Upper lobe of left lung (tissue), 6 donors: ENCODE measurements around the gene ERFE. TPM values are rescaled to one million over a fixed set of nuclear protein-coding genes. Genes with fewer than 3 reads are reported as not detected.

Experiments used
- ATAC-seq, 2 donors: fragments of 200-7000 bp; cut with Tn5 transposase; one replicate each; pipeline ENCODE4 v1.9.1; 2022; ENCODE audit warnings: mild to moderate bottlenecking in 2 of 2, moderate library complexity in 2 of 2; ENCODE audit not compliant: low FRiP score in 2 of 2
- DNase-seq, 2 donors: peaks; one replicate each; pipeline ENCODE4 v3.0.0-alpha.2; 2019 to 2020
- H3K27ac ChIP-seq, 4 donors: fragments of 200-600 bp; sonication (generic); one replicate each; pipeline ENCODE4 v1.5.1; 2016 to 2019
- H3K27me3 ChIP-seq, 4 donors: fragments of 200-600 bp; sonication (generic); one replicate each; pipeline ENCODE4 v1.5.1; 2017 to 2019
- H3K36me3 ChIP-seq, 4 donors: fragments of 200-600 bp; sonication (generic); one replicate each; pipeline ENCODE4 v1.5.1; 2016 to 2019
- H3K4me1 ChIP-seq, 4 donors: fragments of 200-600 bp; sonication (generic); one replicate each; pipeline ENCODE4 v1.5.1; 2018 to 2019
- H3K4me3 ChIP-seq, 4 donors: fragments of 200-600 bp; sonication (generic); one replicate each; pipeline ENCODE4 v1.5.1; 2017 to 2019; ENCODE audit warnings: mild to moderate bottlenecking in 2 of 4, moderate library complexity in 1 of 4
- H3K9me3 ChIP-seq, 4 donors: fragments of 200-600 bp; sonication (generic); one replicate each; pipeline ENCODE4 v1.5.1; 2018 to 2019
- EP300 ChIP-seq, 4 donors: sonication (generic); formaldehyde crosslinking; IDR thresholded peaks; one replicate each; pipeline ENCODE4 v1.5.1; 2017; ENCODE audit warnings: antibody characterized with exemption in 4 of 4, control low read depth in 2 of 4
- POLR2A ChIP-seq, 4 donors: fragments of 450-650 bp; IDR thresholded peaks; one replicate each; pipeline ENCODE4 v1.5.1; 2016 to 2017; ENCODE audit warnings: antibody characterized with exemption in 4 of 4, mild to moderate bottlenecking in 2 of 4
- POLR2AphosphoS5 ChIP-seq, 2 donors: sonication (generic); formaldehyde crosslinking; IDR thresholded peaks; one replicate each; pipeline ENCODE4 v1.5.1; 2017; ENCODE audit warnings: antibody characterized with exemption in 2 of 2
- WGBS, 2 donors: methylation state at CpG; one replicate each; pipeline ENCODE4 v1.1.5; 2017 to 2018; 5-methylcytosine and 5-hydroxymethylcytosine counted together
- total RNA-seq, 6 donors: library from RNA; depleted of rRNA in 4 of 6; stranded (reverse); fragments of >200 nt in 4 of 6; gene quantifications; one replicate each; pipeline versions ENCODE4 v1.1.0 to v1.2.1, GENCODE V29; 2016 to 2021
- TF ChIP-seq, protein P1 (sequence below), 6 experiments: fragments of 450-650 bp in 4 of 6; fragments of 200-600 bp in 2 of 6; sonication (generic) in 2 of 6; IDR thresholded peaks; one replicate each; pipeline ENCODE4 v1.5.1; 2016 to 2019; ENCODE audit warnings: antibody characterized with exemption in 6 of 6
- donor health status: DM: no; HTN: no; CAD: no; lungs with moderate emphysema.
- donor health status: DM: no; HTN: yes; CAD: no; lungs with severe emphysema.

Gene ERFE
- total RNA-seq, 6 donors from 2014 or later = 0.30 to 1.1 (median 0.43) TPM; not detected in 3

DNA sequence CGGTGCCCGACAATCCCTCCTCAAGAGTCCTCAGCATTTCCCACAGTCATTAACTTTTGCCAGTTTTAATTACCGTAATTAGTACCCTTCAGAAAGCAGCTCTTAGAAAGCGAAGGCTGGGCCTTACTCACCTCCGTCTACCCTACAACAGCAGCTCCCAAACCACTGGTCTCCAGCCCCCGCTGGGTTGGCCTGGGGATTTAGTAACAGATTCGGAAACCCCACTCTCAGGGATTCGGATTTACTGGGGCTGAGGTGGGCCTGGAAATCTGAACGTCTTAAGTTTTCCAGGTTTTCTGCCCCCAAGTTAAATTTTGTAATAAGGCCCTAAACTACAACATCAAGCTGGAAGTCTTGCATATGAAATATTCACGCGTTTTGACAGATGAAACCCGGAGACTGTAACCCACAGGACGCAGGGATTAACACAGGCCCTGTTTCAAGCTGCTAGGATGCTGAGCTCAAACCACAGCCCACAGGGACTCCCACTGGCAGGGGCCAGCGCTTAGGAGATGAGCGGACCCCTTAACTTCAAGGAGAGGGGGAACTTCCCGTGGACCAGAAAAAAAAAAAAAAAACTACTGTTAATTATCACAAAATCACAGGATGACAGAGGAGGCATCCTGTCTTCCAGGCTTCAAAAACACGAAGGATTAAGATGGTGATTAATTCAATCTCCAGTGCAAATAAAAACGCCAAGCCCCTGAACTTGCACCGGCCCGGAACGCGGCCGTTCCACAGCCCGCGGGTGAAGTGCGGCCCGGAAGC, 43.7 kb downstream of the ERFE start:
- Histone ChIP-seq H3K27ac (peak overlapping the region; percentile 91 to 97 (median 94)), H3K9me3 (no peaks in the 10 kb centered on the region), H3K27me3 (no peaks in the 10 kb centered on the region), H3K4me1 (peaks cover 24 to 48% (median 31%) of the 10 kb centered on the region in 4 donors), H3K36me3 (no peaks in the 10 kb centered on the region), H3K4me3 (peak overlapping the region; percentile 64 to 93 (median 74))
- DNase-seq (no peak), ATAC-seq (no peak)
- 11 to 12% methylated on average over 25 to 27 of the region's 27 CpGs for WGBS, 2 donors
- TF ChIP-seq POLR2A (IDR thresholded peaks at IDR 0.05) (no peak), EP300 (IDR thresholded peaks at IDR 0.05) (no peak), POLR2AphosphoS5 (IDR thresholded peaks at IDR 0.05) (no peak)
- TF ChIP-seq, protein P1, sequence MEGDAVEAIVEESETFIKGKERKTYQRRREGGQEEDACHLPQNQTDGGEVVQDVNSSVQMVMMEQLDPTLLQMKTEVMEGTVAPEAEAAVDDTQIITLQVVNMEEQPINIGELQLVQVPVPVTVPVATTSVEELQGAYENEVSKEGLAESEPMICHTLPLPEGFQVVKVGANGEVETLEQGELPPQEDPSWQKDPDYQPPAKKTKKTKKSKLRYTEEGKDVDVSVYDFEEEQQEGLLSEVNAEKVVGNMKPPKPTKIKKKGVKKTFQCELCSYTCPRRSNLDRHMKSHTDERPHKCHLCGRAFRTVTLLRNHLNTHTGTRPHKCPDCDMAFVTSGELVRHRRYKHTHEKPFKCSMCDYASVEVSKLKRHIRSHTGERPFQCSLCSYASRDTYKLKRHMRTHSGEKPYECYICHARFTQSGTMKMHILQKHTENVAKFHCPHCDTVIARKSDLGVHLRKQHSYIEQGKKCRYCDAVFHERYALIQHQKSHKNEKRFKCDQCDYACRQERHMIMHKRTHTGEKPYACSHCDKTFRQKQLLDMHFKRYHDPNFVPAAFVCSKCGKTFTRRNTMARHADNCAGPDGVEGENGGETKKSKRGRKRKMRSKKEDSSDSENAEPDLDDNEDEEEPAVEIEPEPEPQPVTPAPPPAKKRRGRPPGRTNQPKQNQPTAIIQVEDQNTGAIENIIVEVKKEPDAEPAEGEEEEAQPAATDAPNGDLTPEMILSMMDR (IDR thresholded peaks at IDR 0.05) = no peak

GRCh38 chr2:238203094-238203972, 44.6 kb downstream of the ERFE start, which contains the start of gene ILKAP:
ILKAP (minus strand) TSS chr2:238203695; CDS start chr2:238203553, 142 bp downstream.
- 0% methylated on average over 6 to 54 of the region's 126 CpGs for whole genome bisulfite sequencing, 2 donors
- ATAC-seq = peak; percentile 96 to 98
- no peaks in the 10 kb centered on the region for H3K27me3 ChIP-seq

GRCh38 chr2:238203973-238204683, 45.4 kb downstream of the ERFE start:
- no peak for TF ChIP-seq EP300 (IDR thresholded peaks at IDR 0.05)
- peaks cover 24 to 37% (median 31%) of the 10 kb centered on the region in 4 donors for H3K4me1 ChIP-seq
- H3K9me3 ChIP-seq = no peaks in the 10 kb centered on the region
- peak overlapping the region; percentile 91 to 97 (median 94) for H3K27ac ChIP-seq
- H3K36me3 ChIP-seq = no peaks in the 10 kb centered on the region
- peak overlapping the region; percentile 24 to 93 (median 74) for H3K4me3 ChIP-seq
- ATAC-seq (no peak), DNase-seq (no peak)
- 49 to 66% methylated on average over 6 to 18 of the region's 18 CpGs for WGBS, 2 donors
- no peaks in the 10 kb centered on the region for H3K27me3 ChIP-seq

More at GRCh38 chr2:238203094-238203972, 44.6 kb downstream of the ERFE start, which contains the start of gene ILKAP:
- H3K4me1 ChIP-seq = peaks cover 24 to 45% (median 31%) of the 10 kb centered on the region in 4 donors
- no peaks in the 10 kb centered on the region for H3K9me3 ChIP-seq
- peak; percentile 93 to 99 for DNase-seq
- H3K36me3 ChIP-seq = no peaks in the 10 kb centered on the region
- H3K4me3 ChIP-seq = peak within 1 kb of the TSS; percentile 64 to 93 (median 74)
- H3K27ac ChIP-seq = peak within 1 kb of the TSS; percentile 91 to 97 (median 94)
- TF ChIP-seq, protein P1 (IDR thresholded peaks at IDR 0.05) = peak in 1 of 6 experiments; percentile 31
- peak in 3 of 4 donors; percentile 60 to 95 (median 92) for TF ChIP-seq POLR2A (IDR thresholded peaks at IDR 0.05)
- no peak for TF ChIP-seq EP300 (IDR thresholded peaks at IDR 0.05)
- TF ChIP-seq POLR2AphosphoS5 (IDR thresholded peaks at IDR 0.05) = peak; percentile 30 to 59

DNA sequence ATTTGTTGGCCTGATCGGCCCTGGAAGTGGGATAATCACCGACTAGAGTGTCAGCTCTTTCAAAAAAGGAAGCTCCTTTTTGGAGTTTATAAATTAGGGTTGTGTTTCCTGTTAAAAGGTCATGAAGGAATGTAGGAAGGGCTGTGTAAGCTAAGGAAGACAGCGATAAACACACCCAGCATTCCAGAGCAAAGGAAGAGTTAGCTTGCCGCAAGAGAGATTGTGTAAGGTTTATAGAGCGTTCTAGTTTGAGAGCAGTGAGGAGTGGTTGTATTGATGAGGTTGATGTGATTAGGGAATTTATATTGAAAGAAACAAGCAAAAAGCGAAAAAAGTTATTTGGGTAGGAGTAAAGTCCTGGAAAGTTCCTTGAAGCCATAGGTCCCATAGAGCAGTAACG, 48.2 kb downstream of the ERFE start:
- TF ChIP-seq, protein P1 (IDR thresholded peaks at IDR 0.05) = no peak
- no peak for TF ChIP-seq POLR2AphosphoS5 (IDR thresholded peaks at IDR 0.05)
- TF ChIP-seq EP300 (IDR thresholded peaks at IDR 0.05) = no peak
- no peak for TF ChIP-seq POLR2A (IDR thresholded peaks at IDR 0.05)

More for the DNA sequence above, 48.2 kb downstream of the ERFE start:
- DNase-seq (no peak), ATAC-seq (no peak)
- Histone ChIP-seq H3K36me3 (no peaks in the 10 kb centered on the region), H3K4me3 (no peak overlapping the region), H3K27me3 (no peaks in the 10 kb centered on the region), H3K9me3 (no peaks in the 10 kb centered on the region), H3K27ac (peak overlapping the region in 3 of 4 donors; percentile 6 to 67 (median 59)), H3K4me1 (peaks cover 8 to 19% (median 13%) of the 10 kb centered on the region in 4 donors)
- 56 to 60% methylated on average over 7 of the region's 7 CpGs for WGBS, 2 donors
